ENCODE data around the gene TMEM135. TPM values are rescaled to one million over a fixed set of nuclear protein-coding genes. Genes with fewer than 3 reads are reported as not detected.

TMEM135 gene
- total RNA-seq, 4 donors from 2014 or later, result 13.1 to 123 (median 19.1) TPM

DNA sequence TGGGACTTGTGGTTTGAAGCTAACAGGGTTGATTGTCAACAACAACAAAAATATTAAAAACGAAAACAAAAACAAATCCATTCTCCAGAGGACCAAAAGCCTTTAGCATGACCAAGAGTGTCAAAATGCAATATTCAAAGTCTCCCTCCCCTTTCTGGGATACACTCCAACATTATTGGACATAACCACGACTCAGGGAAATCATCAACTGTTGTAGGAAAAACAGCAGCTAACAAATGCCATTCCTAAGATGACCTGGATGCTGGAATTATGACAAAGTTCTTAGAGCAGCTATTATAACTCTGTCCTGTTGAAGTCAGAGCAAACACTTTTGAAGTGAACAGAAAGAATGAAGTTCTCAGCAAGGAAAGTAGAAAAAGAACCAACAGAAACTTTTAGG lies 143.0 kb downstream of the TMEM135 start:
- H3K27ac ChIP-seq, result no peak overlapping the region
- H3K36me3 ChIP-seq, result peaks cover 0 to 5% (median 2%) of the 10 kb centered on the region in 4 donors
- peaks cover 0 to 9% (median 0%) of the 10 kb centered on the region in 4 donors for H3K4me1 ChIP-seq
- no peaks in the 10 kb centered on the region for H3K27me3 ChIP-seq
- 52 to 75% methylated on average over 2 of the region's 2 CpGs for WGBS, 2 donors (ENCODE audit: low coverage in 1 of 2)
- in situ Hi-C loops (cut with MboI; ENCODE audit: low pct_ligation_motif_present in 1 of 4, low pct_unique_long_range_greater_than_20kb in 1 of 4, low sequenced_read_pairs in 3 of 4), result no loop called here
- DNase-seq, result no peak
- H3K4me3 ChIP-seq, result no peak overlapping the region
- no peaks in the 10 kb centered on the region for H3K9me3 ChIP-seq
- intact Hi-C loops (cut with DNase I; ENCODE audit: low total_unique reads), result no loop called here
- TF ChIP-seq EP300 (IDR thresholded peaks at IDR 0.05; ENCODE audit: low read depth) (no peak), POLR2AphosphoS5 (IDR thresholded peaks at IDR 0.05) (no peak), POLR2A (IDR thresholded peaks at IDR 0.05) (no peak)
- TF ChIP-seq, protein P1, sequence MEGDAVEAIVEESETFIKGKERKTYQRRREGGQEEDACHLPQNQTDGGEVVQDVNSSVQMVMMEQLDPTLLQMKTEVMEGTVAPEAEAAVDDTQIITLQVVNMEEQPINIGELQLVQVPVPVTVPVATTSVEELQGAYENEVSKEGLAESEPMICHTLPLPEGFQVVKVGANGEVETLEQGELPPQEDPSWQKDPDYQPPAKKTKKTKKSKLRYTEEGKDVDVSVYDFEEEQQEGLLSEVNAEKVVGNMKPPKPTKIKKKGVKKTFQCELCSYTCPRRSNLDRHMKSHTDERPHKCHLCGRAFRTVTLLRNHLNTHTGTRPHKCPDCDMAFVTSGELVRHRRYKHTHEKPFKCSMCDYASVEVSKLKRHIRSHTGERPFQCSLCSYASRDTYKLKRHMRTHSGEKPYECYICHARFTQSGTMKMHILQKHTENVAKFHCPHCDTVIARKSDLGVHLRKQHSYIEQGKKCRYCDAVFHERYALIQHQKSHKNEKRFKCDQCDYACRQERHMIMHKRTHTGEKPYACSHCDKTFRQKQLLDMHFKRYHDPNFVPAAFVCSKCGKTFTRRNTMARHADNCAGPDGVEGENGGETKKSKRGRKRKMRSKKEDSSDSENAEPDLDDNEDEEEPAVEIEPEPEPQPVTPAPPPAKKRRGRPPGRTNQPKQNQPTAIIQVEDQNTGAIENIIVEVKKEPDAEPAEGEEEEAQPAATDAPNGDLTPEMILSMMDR (IDR thresholded peaks at IDR 0.05), result no peak

DNA sequence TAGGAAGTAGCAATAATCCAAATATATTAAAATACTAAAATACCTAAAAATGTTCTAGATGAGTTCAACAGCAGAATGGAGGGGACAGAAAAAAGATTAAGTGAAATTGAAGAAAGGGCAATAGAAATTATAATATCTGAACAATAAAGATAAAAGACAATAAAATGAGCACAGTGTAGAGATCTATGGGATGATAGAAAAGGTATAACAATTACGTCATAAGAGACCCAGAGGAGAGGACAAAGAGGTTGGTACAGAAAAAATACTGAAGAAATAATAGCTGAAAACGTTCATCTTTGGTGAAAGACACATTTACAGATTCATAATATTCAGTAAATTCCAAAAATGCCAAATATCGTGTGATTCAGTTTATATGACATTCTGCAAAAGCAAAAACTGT lies 143.4 kb downstream of the TMEM135 start:
- H3K4me3 ChIP-seq, result no peak overlapping the region
- no peak for TF ChIP-seq POLR2AphosphoS5 (IDR thresholded peaks at IDR 0.05)
- TF ChIP-seq EP300 (IDR thresholded peaks at IDR 0.05; ENCODE audit: low read depth), result no peak
- TF ChIP-seq, protein P1 (IDR thresholded peaks at IDR 0.05), result no peak
- TF ChIP-seq POLR2A (IDR thresholded peaks at IDR 0.05), result no peak
- intact Hi-C loops (cut with DNase I; ENCODE audit: low total_unique reads) (no loop called here), in situ Hi-C loops (cut with MboI; ENCODE audit: low pct_ligation_motif_present in 1 of 4, low pct_unique_long_range_greater_than_20kb in 1 of 4, low sequenced_read_pairs in 3 of 4) (no loop called here)
- no peak for DNase-seq
- H3K27ac ChIP-seq, result no peak overlapping the region
- H3K27me3 ChIP-seq, result no peaks in the 10 kb centered on the region
- H3K4me1 ChIP-seq, result peaks cover 0 to 9% (median 0%) of the 10 kb centered on the region in 4 donors
- H3K36me3 ChIP-seq, result peaks cover 0 to 5% (median 2%) of the 10 kb centered on the region in 4 donors
- H3K9me3 ChIP-seq, result no peaks in the 10 kb centered on the region
- 59 to 62% methylated on average over 3 of the region's 3 CpGs for WGBS, 2 donors (ENCODE audit: low coverage in 1 of 2)

DNA sequence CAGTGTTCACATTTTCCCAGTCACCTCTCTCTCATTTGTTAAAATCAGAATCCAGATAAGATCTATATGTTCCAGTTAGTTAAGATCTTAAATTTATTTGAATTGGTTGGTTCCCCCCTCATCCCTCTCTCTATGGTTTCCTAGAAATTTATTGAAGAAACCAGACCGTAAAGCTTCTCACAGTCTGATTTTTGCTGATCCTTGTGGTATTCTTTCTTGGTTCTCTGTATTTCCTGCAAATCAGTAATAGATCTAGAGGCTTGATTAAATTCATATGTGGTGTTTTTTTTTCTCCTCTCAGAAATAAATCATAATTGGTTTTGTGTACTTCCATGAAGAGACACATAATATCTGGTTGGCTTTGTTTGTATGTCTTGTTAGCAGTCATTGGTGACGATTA lies 147.5 kb downstream of the TMEM135 start:
- H3K36me3 ChIP-seq, result no peaks in the 10 kb centered on the region
- TF ChIP-seq POLR2A (IDR thresholded peaks at IDR 0.05) (no peak), POLR2AphosphoS5 (IDR thresholded peaks at IDR 0.05) (no peak), EP300 (IDR thresholded peaks at IDR 0.05; ENCODE audit: low read depth) (no peak)
- TF ChIP-seq, protein P1 (IDR thresholded peaks at IDR 0.05), result no peak
- peaks cover 0 to 9% (median 0%) of the 10 kb centered on the region in 4 donors for H3K4me1 ChIP-seq
- H3K27ac ChIP-seq, result no peak overlapping the region
- WGBS, 2 donors (ENCODE audit: low coverage in 1 of 2), result 88 to 92% methylated on average over 2 of the region's 2 CpGs
- in situ Hi-C loops (cut with MboI; ENCODE audit: low pct_ligation_motif_present in 1 of 4, low pct_unique_long_range_greater_than_20kb in 1 of 4, low sequenced_read_pairs in 3 of 4) (no loop called here), intact Hi-C loops (cut with DNase I; ENCODE audit: low total_unique reads) (no loop called here)
- H3K9me3 ChIP-seq, result no peaks in the 10 kb centered on the region
- H3K4me3 ChIP-seq, result no peak overlapping the region
- DNase-seq, result no peak
- no peaks in the 10 kb centered on the region for H3K27me3 ChIP-seq

DNA sequence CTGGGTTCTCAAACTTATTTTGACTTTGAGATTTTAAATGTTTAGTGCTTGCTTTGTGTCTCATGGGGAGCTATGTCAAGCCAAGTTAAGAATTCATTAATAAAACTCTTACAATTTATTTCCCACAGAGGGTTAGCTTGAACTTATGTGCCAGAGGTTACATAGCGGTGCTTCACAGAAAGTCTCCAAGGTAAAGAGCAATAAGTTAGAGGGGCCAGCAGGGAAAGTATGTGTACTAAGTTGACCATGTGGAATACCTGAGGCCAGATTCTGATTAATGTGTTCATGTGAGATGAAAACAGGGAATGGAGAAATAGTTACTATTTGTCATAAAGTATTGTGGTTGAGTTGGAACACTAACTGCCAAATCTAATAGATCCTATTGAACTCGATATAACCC lies 149.3 kb downstream of the TMEM135 start:
- H3K27ac ChIP-seq, result no peak overlapping the region
- H3K4me3 ChIP-seq, result no peak overlapping the region
- in situ Hi-C loops (cut with MboI; ENCODE audit: low pct_ligation_motif_present in 1 of 4, low pct_unique_long_range_greater_than_20kb in 1 of 4, low sequenced_read_pairs in 3 of 4), result no loop called here
- WGBS, 2 donors (ENCODE audit: low coverage in 1 of 2), result 67 to 89% methylated on average over 1 to 2 of the region's 2 CpGs
- TF ChIP-seq POLR2A (IDR thresholded peaks at IDR 0.05) (no peak), POLR2AphosphoS5 (IDR thresholded peaks at IDR 0.05) (no peak), EP300 (IDR thresholded peaks at IDR 0.05; ENCODE audit: low read depth) (no peak)
- TF ChIP-seq, protein P1 (IDR thresholded peaks at IDR 0.05), result no peak
- intact Hi-C loops (cut with DNase I; ENCODE audit: low total_unique reads), result no loop called here
- H3K4me1 ChIP-seq, result no peaks in the 10 kb centered on the region
- no peaks in the 10 kb centered on the region for H3K9me3 ChIP-seq
- H3K36me3 ChIP-seq, result no peaks in the 10 kb centered on the region
- H3K27me3 ChIP-seq, result no peaks in the 10 kb centered on the region
- no peak for DNase-seq

All from transverse colon (tissue), 4 donors.